Stimulated activated CD4-positive, alpha-beta T cell treated with anti-CD3 and anti-CD28 coated beads, Interleukin-12 subunit alpha, Interleukin-12 subunit beta, amount 100 ng/mL, for 24 hours (primary cell): ENCODE results near the gene CTBP2.

Source experiments
- DNase-seq, 2 experiments: peaks; one replicate each; pipeline ENCODE4 v3.0.0-alpha.2; 2020; ENCODE audit warnings: low read depth in 2 of 2

The CTBP2 gene

DNA sequence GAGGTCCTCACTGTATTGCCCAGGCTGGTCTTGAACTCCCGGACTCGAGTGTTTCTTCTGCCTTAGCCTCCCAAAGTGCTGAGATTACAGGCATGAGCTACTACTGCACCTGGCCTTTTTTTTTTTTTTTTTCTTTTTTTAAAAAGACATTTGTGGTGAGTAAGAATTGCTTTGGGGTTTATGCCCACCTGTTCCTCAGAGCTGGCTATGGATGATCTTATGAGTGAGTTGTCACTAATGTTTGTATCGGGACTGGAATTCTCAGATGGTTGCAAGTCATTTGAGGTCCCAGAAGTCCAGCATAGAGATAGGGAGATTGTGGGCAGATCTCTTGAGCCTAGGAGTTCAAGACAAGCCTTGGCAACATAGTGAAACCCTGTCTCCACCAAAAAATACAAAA is 183.2 kb downstream of the CTBP2 start:
- no peak for DNase-seq

DNA sequence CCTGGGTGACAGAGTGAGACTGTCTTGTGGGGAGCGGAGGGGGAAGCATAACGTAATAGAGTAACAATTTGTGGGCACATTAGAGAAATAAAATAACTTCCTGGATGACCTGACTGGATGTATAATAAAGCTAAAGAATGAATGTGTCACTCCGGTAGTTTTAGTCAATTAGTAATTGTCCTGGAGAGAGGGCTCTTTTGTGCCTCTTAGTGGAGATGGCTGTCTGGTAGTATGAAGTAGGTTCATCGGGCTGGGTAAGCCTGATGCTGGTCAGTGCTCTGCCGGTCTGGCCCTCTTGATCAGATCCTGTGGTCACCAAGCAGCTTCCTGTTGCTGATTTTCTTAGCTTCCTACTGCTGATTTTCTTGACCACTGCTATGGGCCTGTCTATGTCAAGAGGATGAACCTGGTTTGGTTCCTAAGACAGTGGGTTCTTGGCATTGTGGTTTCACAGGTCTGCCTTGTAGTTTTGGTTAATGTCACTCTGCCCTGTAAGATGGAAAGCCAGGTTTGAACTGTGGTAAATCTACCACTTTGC is 184.3 kb downstream of the CTBP2 start:
- no peak for DNase-seq

DNA sequence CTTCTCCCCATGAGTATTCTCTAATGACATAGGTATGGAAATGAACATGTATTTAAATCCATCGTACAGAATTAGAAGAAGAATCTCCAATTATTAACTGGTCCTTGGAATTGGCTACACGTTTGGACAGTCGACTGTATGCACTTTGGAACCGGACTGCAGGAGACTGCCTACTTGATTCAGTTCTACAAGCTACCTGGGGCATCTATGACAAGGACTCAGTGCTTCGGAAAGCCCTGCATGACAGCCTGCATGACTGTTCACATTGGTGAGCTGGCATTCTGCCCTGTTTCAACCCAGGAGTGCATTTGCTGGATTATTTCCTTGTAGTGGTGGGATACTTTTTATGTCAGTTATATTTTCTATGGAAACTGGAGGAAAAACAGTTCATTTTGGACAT is 186.2 kb downstream of the CTBP2 start:
- no peak for DNase-seq

DNA sequence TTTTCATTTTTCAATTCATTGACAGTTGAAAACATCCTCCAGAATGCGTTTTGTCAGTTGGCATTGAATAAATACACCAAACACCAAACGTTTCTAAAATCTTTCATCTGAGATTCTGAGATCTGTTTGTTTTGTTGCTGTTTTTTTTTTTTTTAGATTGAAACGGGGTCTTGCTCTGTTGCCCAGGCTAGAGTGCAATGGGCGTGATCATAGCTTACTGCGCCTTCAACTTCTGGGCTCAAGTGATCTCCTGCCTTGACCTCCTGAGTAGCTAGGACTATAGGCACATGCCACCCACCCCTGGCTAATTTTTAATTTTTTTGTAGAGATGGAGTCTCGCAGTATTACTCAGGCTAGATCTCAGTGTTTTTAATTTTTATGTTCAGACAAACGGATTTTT is 187.7 kb downstream of the CTBP2 start:
- DNase-seq = no peak

DNA sequence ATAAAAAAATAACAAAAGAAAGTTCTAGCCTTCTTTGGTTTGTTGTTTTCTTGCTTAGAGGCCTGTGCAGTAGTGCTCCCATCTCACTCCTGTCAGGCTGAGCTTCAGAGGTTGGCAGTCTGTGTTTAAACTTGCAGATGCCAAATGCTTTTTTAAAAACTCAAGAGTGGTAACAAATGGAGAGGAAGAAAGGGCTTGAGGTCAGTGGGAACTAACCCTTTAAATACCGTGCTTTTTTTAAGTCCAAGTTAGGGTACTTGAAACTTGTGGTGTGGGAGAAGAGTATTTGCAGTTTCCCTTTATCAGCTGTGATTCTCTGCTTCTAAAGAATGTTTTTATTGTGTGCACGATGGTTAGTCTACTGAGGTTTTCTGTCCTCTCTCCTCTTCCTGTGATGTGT is 189.1 kb downstream of the CTBP2 start:
- DNase-seq = no peak

DNA sequence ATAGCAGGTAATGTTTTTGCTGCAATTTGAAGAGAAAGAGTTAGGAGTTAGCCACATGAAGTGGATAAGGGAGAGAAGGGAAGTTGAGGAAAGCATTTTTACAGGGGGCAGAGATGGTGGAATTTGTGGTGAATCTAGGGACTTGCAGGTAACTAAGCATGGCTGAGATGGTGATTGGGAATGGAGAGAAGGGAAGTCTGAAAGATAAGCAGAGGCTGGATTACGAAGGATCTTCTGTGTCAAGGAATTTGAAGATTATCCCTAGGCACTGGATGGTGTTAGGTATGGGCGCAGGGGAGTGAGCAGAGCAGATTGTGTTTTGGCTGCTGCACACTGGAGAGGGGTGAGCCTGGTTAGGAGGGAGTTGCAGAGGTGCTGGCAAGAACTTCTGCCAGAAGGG is 193.1 kb downstream of the CTBP2 start:
- no peak for DNase-seq

DNA sequence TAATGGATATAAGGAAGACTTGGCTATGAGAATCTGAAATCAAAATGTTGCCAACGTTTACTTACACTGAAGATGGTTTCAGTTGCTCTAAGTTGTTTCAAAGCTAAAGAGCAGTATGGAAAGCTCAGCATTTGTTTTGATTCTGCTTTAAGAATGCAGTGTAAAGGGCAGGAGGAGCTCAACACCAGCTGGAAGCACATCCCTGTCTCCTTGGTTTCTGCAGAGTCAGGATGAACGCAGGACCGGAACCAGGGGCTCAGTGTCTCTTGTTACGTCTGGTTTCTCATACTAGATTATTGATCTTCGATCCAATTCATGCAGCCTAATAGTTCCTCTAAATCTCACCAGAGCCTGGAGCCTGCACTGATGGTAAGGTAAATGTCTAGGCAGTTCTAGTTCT is 194.4 kb downstream of the CTBP2 start:
- no peak for DNase-seq

DNA sequence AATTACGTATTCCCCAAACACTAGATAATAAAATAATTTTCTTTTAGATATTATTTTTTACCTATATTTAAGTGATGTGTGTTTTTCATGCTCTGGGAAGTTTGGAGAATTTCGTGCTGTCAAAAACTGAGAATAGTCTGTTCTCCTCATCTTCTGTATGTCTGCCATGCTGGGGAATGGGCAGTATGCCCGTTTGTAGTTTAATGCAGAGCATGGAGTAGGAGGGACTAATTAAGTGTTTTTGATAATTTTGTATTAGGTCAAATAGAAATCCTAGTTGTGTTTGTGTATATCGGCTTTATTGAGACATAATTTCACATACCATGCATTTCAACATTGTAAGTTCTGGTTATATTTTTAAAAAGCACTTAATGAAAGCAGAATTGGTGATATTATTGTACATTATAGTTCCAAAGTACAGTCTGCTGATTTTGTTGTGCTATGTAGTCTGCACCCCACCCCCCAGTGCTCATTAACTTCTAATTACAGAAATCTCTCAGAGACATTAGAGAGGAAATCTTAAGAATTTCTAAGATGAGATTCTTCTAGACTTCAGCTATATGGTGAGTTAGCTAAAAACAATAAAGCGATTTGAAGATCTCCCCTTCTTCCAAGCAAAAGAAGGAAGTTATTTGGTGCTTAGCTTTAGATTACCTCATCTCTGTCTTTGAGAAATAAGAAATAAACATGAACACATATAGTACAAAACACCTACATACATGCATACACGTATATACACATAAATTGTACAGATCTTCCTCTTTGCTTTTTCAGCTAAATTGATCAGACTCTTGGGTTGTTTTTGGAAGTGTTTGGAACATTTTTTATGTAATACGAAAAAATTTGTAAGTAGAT is 196.3 kb downstream of the CTBP2 start:
- DNase-seq = no peak

DNA sequence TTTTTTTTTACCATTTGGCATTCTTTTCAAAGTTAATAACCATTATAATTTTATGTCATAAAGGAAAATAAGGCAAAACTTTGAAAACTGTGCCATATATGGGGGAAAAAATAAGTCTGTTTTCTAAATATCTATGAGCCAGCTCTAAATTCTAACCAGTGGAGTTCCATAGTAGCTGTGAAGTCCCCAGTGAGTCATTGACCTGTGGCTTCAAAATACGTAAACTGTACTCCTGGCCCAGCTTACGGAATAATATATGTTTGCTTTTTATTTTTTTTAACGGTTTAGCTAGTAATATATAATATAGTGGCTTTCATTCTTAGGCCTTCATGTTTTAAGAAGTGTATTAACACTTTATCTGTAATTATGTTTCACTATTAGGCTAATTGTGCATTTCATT is 197.9 kb downstream of the CTBP2 start:
- DNase-seq = no peak

DNA sequence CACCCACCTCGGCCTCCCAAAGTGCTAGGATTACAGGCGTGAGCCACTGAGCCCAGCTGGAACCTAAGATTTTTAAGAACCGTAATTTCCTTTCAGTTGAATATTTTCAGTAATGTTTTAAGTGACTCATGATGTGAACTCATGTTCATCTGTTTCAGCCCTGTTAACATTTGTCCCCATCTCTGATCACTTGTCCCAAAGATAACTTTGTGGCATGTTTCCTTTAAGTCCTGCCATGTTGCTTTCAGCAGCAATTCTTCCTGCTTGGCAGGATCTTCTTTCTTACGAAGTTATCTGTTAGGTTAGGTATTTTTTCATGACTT is 199.2 kb downstream of the CTBP2 start:
- no peak for DNase-seq

DNA sequence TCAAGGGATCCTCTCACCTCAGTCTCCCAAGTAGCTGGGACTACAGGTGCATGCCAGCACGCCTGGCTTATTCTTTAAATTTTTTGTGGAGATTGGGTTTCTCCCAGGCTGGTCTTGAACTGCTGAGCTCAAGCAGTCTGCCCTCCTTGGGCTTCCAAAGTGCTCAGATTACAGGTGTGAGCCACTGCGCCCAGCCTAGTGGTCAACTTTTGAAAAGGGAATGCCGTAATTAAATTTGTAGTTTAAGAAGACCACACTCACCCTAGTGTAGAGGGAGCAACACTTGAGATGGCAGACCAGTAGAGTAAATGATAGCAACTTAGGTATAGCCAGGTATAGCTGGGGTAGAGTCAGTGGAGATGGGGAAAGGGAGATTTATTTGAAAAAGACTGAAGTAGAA is 200.8 kb downstream of the CTBP2 start:
- no peak for DNase-seq

DNA sequence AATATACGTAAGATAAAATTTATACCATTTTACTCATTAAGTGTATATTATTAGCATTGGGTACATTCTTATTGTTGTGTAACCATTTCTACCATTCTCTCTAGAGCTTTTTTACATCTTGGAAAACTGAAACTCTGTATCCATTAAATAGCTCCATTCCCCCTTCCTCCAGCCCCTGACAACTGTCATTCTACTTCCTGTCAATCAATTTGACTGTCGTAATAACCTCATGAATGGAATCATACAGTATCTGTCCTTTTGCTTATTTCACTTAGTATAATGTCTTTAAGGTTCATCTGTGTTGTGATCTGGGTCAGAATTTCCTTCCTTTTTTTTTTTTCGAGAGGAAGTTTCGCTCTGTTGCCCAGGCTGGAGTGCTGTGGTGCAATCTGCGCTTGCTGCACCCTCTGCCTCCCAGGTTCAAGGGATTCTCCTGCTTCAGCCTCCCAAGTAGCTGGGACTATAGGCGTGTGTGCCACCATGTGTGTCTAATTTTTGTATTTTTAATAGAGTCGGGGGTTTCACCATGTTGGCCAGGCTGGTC is 202.9 kb downstream of the CTBP2 start:
- DNase-seq = no peak

DNA sequence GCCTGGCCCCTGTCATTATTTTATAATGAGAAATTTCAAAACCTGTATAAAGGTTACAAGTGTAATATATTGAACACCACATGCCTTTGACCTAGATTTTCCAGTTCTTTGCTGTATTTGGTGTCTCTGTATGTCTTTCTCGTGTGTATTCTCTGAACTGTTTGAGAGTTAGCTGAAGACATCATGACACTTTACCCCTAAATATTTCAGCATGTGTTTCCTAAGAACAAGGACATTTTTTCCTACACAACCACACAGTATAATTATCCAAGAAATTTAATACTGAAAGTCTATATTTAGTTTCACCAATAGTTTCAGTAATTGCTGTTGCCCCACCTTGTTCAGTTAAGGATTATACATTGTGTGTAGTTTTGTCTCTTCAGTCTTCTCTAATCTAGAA is 203.6 kb downstream of the CTBP2 start:
- no peak for DNase-seq

DNA sequence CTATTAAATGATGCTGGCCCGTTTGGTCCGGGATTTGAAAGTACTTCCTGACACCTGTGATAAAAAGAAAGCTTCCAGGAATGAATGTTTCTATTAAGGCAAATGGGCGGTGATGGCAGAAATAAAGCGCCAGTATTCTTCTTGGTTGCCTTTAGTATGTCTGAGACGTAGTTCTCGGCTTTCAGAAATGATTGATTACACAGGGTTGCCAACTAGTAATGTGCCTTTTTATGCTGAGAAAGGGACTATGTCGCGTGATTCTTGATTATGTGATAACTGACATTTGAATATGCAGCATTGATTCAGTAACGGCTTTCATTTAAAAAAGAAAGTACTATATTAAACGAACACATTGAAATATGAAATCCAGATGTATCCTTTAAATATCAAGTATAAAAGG is 204.5 kb downstream of the CTBP2 start:
- DNase-seq = no peak

DNA sequence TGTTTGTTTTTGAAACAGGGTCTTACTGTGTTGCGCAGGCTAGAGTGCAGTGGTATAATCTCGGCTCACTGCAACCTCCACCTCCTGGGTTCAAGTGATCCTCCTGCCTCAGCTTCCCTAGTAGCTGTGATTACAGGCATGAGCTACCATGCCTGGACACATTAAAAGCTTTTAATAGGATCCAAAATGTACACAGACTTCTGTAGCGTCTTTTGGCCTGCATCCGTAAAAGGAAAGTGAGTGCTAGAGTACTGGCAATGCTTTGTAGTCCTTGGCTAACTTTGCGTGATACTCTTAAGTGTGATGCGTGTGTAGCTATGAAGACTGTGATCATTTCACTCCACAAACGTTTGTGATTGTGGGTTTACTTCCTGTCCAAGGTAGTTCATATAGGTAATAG is 205.1 kb downstream of the CTBP2 start:
- DNase-seq = no peak

DNA sequence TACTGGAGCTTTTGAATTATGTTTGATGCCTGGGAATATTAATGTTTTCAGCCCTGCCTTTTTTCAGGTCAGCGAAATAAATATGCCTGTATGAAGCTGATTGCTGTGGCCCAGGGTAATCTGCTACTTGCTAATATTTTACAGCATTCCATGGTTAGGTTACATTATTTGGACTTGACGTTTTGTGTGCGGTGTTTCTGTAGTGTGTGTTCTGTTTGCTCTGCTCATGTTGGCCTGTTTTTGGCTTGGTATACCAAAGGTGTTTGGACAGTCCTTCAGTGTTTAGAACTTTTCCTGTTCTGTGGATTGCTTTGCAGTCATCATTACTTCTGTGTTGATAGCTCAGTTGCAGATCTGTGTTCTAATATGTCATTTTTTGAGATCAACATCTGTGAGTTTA is 206.9 kb downstream of the CTBP2 start:
- DNase-seq = no peak

DNA sequence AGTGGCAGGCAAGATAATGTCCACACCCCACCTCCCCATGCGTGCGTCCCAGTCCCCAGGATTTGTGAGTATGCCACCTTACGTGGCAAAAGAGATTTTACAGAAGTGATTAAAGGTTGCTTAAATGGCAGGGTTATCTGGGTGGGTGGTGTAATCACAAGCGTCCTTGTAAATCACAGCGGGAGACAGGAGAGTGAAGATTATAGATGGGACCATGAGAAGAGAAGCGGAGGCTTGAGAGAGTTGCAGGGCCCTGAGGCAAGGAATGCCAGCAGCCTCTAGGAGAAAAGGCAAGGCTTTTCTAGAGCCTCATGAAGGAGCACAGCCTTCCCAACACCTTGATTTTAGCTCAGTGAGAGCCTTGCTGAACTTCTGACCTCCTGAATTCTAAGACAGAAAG is 208.2 kb downstream of the CTBP2 start:
- DNase-seq = no peak

DNA sequence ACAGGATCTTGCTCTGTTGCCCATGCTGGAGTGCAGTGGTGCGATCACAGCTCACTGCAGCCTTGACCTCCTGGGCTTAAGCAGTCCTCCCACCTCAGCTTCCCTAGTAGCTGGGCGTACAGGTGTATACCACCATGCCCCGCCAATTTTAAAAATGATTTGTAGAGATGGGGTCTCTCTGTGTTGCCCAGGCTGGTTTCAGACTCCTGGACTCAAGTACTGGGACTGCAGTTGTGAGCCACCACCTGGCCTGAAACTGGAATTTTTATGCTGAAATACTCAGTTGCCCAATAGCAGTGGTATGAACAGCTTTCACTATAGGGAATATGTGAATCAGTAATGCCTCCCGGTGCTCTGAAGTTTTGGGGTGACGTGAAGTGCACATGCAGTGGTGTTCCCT is 210.8 kb downstream of the CTBP2 start:
- DNase-seq = no peak

DNA sequence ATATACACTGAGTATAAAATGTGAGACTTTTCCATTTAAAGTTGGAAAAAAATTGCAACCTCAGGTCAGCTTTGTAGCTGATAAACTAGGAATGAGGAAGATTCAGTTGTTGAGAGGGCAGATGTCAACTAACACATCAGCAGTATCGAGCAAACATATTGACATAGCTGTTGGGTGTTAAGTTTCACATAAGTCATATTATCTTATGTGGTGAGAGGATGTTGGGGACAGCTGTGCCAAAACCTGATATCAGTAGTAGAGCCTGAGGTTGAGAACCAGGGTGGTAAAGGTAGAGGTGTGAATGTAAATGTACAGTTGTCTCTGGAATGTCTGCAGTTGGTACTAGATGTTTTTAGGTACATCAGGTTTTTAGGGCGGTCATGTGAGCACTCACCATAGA is 213.4 kb downstream of the CTBP2 start:
- no peak for DNase-seq

DNA sequence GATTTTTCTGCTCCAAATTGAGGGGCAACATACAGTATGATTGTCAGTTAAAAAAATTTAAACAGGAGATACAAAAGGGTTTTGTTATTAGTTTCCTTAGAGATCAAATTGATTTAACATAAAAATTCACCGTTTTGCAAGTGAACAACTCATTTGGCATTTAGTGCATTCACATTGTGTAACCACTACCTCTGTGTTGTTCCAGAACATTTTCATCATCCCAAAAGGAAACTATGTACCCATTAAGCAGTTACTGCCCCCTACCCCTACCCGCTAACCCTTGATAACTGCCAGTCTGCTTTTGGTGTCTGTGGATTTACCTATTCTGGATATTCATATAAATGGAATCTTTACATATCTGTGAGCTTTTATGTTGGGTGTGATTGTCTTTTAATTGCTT is 215.4 kb downstream of the CTBP2 start:
- no peak for DNase-seq

DNA sequence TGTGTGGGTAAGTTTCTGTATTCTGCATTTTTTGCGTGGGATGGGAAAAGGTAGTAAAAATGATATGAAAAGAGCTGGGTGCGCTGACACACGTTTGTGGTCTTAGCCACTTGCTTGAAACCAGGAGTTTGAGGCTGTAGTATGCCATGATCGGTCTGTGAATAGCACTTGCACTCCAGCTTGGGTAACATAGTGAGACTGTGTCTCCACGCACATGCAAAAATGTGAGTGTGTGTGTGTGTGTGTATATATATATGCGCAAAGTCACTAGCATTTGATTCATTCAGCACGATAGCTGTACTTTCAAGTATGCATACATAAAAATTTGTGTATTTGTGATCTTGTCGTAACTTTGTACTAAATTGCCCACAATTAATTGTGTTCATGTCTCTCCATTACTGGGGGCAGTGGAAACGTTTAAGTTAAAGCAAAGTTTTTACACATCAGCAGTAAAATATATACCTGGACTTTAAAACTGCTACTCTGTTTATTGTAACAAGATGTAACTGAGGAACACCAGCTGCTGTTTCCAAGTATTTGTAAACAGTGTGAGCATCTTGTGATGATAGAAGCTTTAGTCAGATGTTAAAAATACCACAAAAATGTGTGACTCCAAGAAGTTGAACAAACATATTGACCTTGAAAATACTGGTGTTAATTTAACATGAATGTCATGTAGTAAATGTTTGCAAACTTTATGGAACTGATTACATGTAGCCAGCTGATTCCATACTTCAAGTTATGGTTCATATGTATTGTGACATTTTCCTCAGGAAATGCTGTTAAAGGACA is 216.9 kb downstream of the CTBP2 start:
- no peak for DNase-seq

DNA sequence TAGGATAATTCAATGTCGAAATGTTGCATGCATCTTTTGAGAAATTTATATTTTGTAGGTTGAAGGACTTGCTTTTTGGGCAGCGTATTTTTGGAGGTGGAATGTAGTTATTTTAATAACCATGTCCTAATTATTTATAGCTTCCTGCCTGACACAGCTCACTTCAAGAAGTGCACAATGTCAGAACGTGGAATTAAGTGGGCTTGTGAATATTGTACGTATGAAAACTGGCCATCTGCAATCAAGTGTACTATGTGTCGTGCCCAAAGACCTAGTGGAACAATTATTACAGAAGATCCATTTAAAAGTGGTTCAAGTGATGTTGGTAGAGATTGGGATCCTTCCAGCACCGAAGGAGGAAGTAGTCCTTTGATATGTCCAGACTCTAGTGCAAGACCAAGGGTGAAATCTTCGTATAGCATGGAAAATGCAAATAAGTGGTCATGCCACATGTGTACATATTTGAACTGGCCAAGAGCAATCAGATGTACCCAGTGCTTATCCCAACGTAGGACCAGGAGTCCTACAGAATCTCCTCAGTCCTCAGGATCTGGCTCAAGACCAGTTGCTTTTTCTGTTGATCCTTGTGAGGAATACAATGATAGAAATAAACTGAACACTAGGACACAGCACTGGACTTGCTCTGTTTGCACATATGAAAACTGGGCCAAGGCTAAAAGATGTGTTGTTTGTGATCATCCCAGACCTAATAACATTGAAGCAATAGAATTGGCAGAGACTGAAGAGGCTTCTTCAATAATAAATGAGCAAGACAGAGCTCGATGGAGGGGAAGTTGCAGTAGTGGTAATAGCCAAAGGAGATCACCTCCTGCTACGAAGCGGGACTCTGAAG is 217.8 kb downstream of the CTBP2 start:
- DNase-seq = no peak
